GM19328 (cell line): ENCODE measurements around the gene ARFGAP1.
"Not testable (repeated sequence)": the region's sequence is repeated elsewhere in the genome, so short reads cannot be mapped to it uniquely, and the experiment has no call there.

Source experiments
- ATAC-seq: cut with Tn5 transposase; IDR thresholded peaks from one replicate; pipeline ENCODE4 v1.9.1; 2021; ENCODE audit warnings: mild to moderate bottlenecking, moderate library complexity; ENCODE audit not compliant: unreplicated experiment

Gene ARFGAP1

GRCh38 chr20:63239431-63239830, 33.2 kb upstream of the ARFGAP1 start:
- ATAC-seq, result no peak

- no peak for ATAC-seq
Observed at GRCh38 chr20:63240004-63240403, 32.6 kb upstream of the ARFGAP1 start.

GRCh38 chr20:63241272-63241671, 31.3 kb upstream of the ARFGAP1 start:
- ATAC-seq, result no peak

- ATAC-seq, result no peak
Observed at GRCh38 chr20:63242736-63243135, 29.9 kb upstream of the ARFGAP1 start.

- no peak for ATAC-seq
Observed at GRCh38 chr20:63243604-63244247, 28.9 kb upstream of the ARFGAP1 start.

- ATAC-seq, result no peak
Observed at GRCh38 chr20:63244468-63244867, 28.1 kb upstream of the ARFGAP1 start.

- ATAC-seq, result no peak
Observed at GRCh38 chr20:63246490-63247288, 25.9 kb upstream of the ARFGAP1 start.

- ATAC-seq, result no peak
Observed at GRCh38 chr20:63247671-63248228, 24.9 kb upstream of the ARFGAP1 start.

- ATAC-seq, result no peak
Observed at GRCh38 chr20:63248835-63249591, 23.6 kb upstream of the ARFGAP1 start.

GRCh38 chr20:63249891-63250290, 22.7 kb upstream of the ARFGAP1 start:
- ATAC-seq, result no peak

GRCh38 chr20:63251350-63251749, 21.3 kb upstream of the ARFGAP1 start:
- ATAC-seq, result not testable (repeated sequence)

GRCh38 chr20:63252284-63252711, 20.3 kb upstream of the ARFGAP1 start:
- ATAC-seq, result no peak

GRCh38 chr20:63253065-63253437, 19.6 kb upstream of the ARFGAP1 start:
- no peak for ATAC-seq

GRCh38 chr20:63253438-63254231, 19.0 kb upstream of the ARFGAP1 start:
- no peak for ATAC-seq

GRCh38 chr20:63254232-63254605, 18.4 kb upstream of the ARFGAP1 start, which contains the start of gene NKAIN4:
Gene NKAIN4 (minus strand): TSS chr20:63254463. CDS start chr20:63254450, 13 bp downstream.
- no peak for ATAC-seq

- ATAC-seq, result no peak
Observed at GRCh38 chr20:63254606-63255384, 17.8 kb upstream of the ARFGAP1 start.

- ATAC-seq, result no peak
Observed at GRCh38 chr20:63255931-63256704, 16.5 kb upstream of the ARFGAP1 start.

GRCh38 chr20:63256954-63257353, 15.7 kb upstream of the ARFGAP1 start:
- ATAC-seq, result no peak

- ATAC-seq, result no peak
Observed at GRCh38 chr20:63257629-63258028, 15.0 kb upstream of the ARFGAP1 start.
